H9 (cell line): ENCODE measurements around the gene MEN1. TPM values are rescaled to one million over a fixed set of nuclear protein-coding genes. Genes with fewer than 3 reads are reported as not detected.
A peak's percentile ranks its signal among the peaks of the same experiment; 100 is the strongest.

Experiments used
- DNase-seq: peaks from one replicate; pipeline ENCODE4 v3.0.0-alpha.2; 2017
- H2AFZ ChIP-seq: one replicate; pipeline ENCODE4 v1.6.1; 2013; ENCODE audit warnings: mild to moderate bottlenecking, low read length, control low read depth, moderate library complexity
- H2AK5ac ChIP-seq: 2 replicates; pipeline ENCODE4 v1.6.1; 2013; ENCODE audit warnings: low read length, control low read depth, mixed read lengths; ENCODE audit not compliant: insufficient read length
- H2BK120ac ChIP-seq: one replicate; pipeline ENCODE4 v1.6.1; 2013; ENCODE audit warnings: low read depth, mild to moderate bottlenecking, low read length, control low read depth, inconsistent platforms; ENCODE audit not compliant: poor library complexity, severe bottlenecking
- H2BK12ac ChIP-seq: 2 replicates; pipeline ENCODE4 v1.6.1; 2013; ENCODE audit warnings: low read length, control low read depth, mixed read lengths, low read depth; ENCODE audit not compliant: insufficient read length
- H2BK15ac ChIP-seq: 2 replicates; pipeline ENCODE4 v1.6.1; 2013; ENCODE audit warnings: low read depth, low read length, control low read depth
- H2BK20ac ChIP-seq: one replicate; pipeline ENCODE4 v1.6.1; 2013; ENCODE audit warnings: low read depth, mild to moderate bottlenecking, low read length, control low read depth, inconsistent platforms; ENCODE audit not compliant: poor library complexity, severe bottlenecking
- H2BK5ac ChIP-seq: 2 replicates; pipeline ENCODE4 v1.6.1; 2013; ENCODE audit warnings: low read length, control low read depth, mixed read lengths; ENCODE audit not compliant: insufficient read length
- H3K14ac ChIP-seq: 2 replicates; pipeline ENCODE4 v1.6.1; 2013; ENCODE audit warnings: low read length, control low read depth; ENCODE audit not compliant: insufficient read depth
- H3K18ac ChIP-seq: 2 replicates; pipeline ENCODE4 v1.6.1; 2013; ENCODE audit warnings: low read depth, mild to moderate bottlenecking, mixed read lengths, low read length, control low read depth; ENCODE audit not compliant: insufficient read length
- H3K23ac ChIP-seq: 2 replicates; pipeline ENCODE4 v1.6.1; 2013; ENCODE audit warnings: low read length, control low read depth, mixed read lengths, low read depth; ENCODE audit not compliant: insufficient read length
- H3K23me2 ChIP-seq: 2 replicates; pipeline ENCODE4 v1.6.1; 2013; ENCODE audit warnings: low read depth, mild to moderate bottlenecking, mixed read lengths, low read length, control low read depth; ENCODE audit not compliant: insufficient read length, poor library complexity, severe bottlenecking
- H3K27ac ChIP-seq: 2 replicates; pipeline ENCODE4 v1.5.1; 2013; ENCODE audit warnings: low read length, control low read depth, mixed read lengths, low read depth; ENCODE audit not compliant: insufficient read length
- H3K27me3 ChIP-seq: 2 replicates; pipeline ENCODE4 v1.6.1; 2013; ENCODE audit warnings: low read length, control low read depth, inconsistent platforms; ENCODE audit not compliant: insufficient read depth
- H3K4ac ChIP-seq: 2 replicates; pipeline ENCODE4 v1.6.1; 2013; ENCODE audit warnings: low read depth, mild to moderate bottlenecking, control low read depth, inconsistent platforms, low read length, moderate library complexity
- H3K4me1 ChIP-seq: 2 replicates; pipeline ENCODE4 v1.6.1; 2013; ENCODE audit warnings: low read length, control low read depth, inconsistent platforms; ENCODE audit not compliant: insufficient read depth
- H3K4me2 ChIP-seq: 2 replicates; pipeline ENCODE4 v1.6.1; 2013; ENCODE audit warnings: low read length, control low read depth, mixed read lengths; ENCODE audit not compliant: insufficient read length, insufficient read depth
- H3K56ac ChIP-seq: 2 replicates; pipeline ENCODE4 v1.6.1; 2013; ENCODE audit warnings: low read depth, mild to moderate bottlenecking, mixed read lengths, low read length, control low read depth; ENCODE audit not compliant: insufficient read length
- H3K79me1 ChIP-seq: 2 replicates; pipeline ENCODE4 v1.6.1; 2013; ENCODE audit warnings: low read depth, mild to moderate bottlenecking, moderate library complexity, low read length, control low read depth, inconsistent platforms; ENCODE audit not compliant: insufficient read depth, poor library complexity, severe bottlenecking
- H3K79me2 ChIP-seq: 2 replicates; pipeline ENCODE4 v1.6.1; 2013; ENCODE audit warnings: low read length, control low read depth, inconsistent platforms; ENCODE audit not compliant: insufficient read depth
- H3K9ac ChIP-seq: 2 replicates; pipeline ENCODE4 v1.6.1; 2013; ENCODE audit warnings: low read length, control low read depth, mixed read lengths; ENCODE audit not compliant: insufficient read length; ENCODE audit errors: extremely low read depth
- H3K9me3 ChIP-seq: one replicate; pipeline ENCODE4 v1.6.1; 2013; ENCODE audit warnings: low read depth, low read length, inconsistent platforms; ENCODE audit not compliant: control insufficient read depth
- H3T11ph ChIP-seq: one replicate; pipeline ENCODE4 v1.6.1; 2013; ENCODE audit warnings: mild to moderate bottlenecking, low read length, control low read depth, inconsistent platforms
- H4K20me1 ChIP-seq: one replicate; pipeline ENCODE4 v1.6.1; 2013; ENCODE audit not compliant: control insufficient read depth, insufficient read length, insufficient read depth
- H4K5ac ChIP-seq: 2 replicates; pipeline ENCODE4 v1.6.1; 2013; ENCODE audit warnings: low read depth, mild to moderate bottlenecking, mixed read lengths, low read length, control low read depth; ENCODE audit not compliant: insufficient read length
- H4K8ac ChIP-seq: replicated peaks from 2 replicates; pipeline ENCODE4 v1.6.1; 2013; ENCODE audit warnings: low read length, control low read depth, mixed read lengths, low read depth; ENCODE audit not compliant: insufficient read length
- H4K91ac ChIP-seq: 2 replicates; pipeline ENCODE4 v1.6.1; 2013; ENCODE audit warnings: low read depth, mild to moderate bottlenecking, moderate library complexity, mixed read lengths, low read length, control low read depth; ENCODE audit not compliant: insufficient read length
- H3K27ac Mint-ChIP-seq, 3 experiments: 2 replicates in 2 of 3; 3 replicates in 1 of 3; pipeline ENCODE4 v1.8.0; 2020 to 2021; ENCODE audit warnings: mixed read lengths in 3 of 3, mild to moderate bottlenecking in 1 of 3, moderate library complexity in 1 of 3
- H3K27me3 Mint-ChIP-seq: 2 replicates; pipeline ENCODE4 v1.8.0; 2021; ENCODE audit warnings: low read depth, mild to moderate bottlenecking, moderate library complexity, mixed read lengths
- H3K36me3 Mint-ChIP-seq, 3 experiments: 2 replicates in 2 of 3; 3 replicates in 1 of 3; pipeline ENCODE4 v1.8.0; 2020 to 2021; ENCODE audit warnings: low read depth in 3 of 3, mixed read lengths in 3 of 3; ENCODE audit not compliant: insufficient read depth in 1 of 3
- H3K4me1 Mint-ChIP-seq, 2 experiments: 2 replicates each; pipeline ENCODE4 v1.8.0; 2020; ENCODE audit warnings: mixed read lengths in 2 of 2
- H3K4me3 Mint-ChIP-seq, 2 experiments: 2 replicates in 1 of 2; 3 replicates in 1 of 2; pipeline ENCODE4 v1.8.0; 2020 to 2021; ENCODE audit warnings: mild to moderate bottlenecking in 2 of 2, mixed read lengths in 2 of 2, moderate library complexity in 1 of 2
- H3K9me3 Mint-ChIP-seq, 2 experiments: 2 replicates in 1 of 2; 3 replicates in 1 of 2; pipeline ENCODE4 v1.8.0; 2020; ENCODE audit warnings: mild to moderate bottlenecking in 2 of 2, mixed read lengths in 2 of 2, moderate library complexity in 1 of 2
- CTCF ChIP-seq: fragments of 200-600 bp; sonication (generic); conservative IDR thresholded peaks from 3 replicates; pipeline ENCODE4 v1.8.0; 2021; ENCODE audit warnings: antibody characterized with exemption, mild to moderate bottlenecking
- WGBS: extraction: QIAGEN DNeasy Blood & Tissue Kit; methylation state at CpG from one replicate; pipeline ENCODE4 v1.1.7; 2013; ENCODE audit warnings: missing lambda C conversion rate, low lambda C conversion rate, mixed read lengths; ENCODE audit not compliant: insufficient read length; ENCODE audit errors: extremely low coverage; 5-methylcytosine and 5-hydroxymethylcytosine counted together
- total RNA-seq: library from RNA; stranded (reverse); gene quantifications from 2 replicates; pipeline ENCODE4 v1.2.1, GENCODE V29; 2021

The MEN1 gene
- total RNA-seq, 1 experiment from 2014 or later, result 49.9 TPM

GRCh38 chr11:64800303-64801157 lies 9.8 kb downstream of the MEN1 start:
- no peak overlapping the region for H3K4me3 Mint-ChIP-seq
- H3K4me1 Mint-ChIP-seq, result peaks cover 11 to 14% of the 10 kb centered on the region in 2 experiments
- H3K79me1 ChIP-seq, result no peaks in the 10 kb centered on the region
- H3K4ac ChIP-seq, result no peak overlapping the region
- H3K36me3 Mint-ChIP-seq, result peaks cover under 1 to 22% (median 9%) of the 10 kb centered on the region in 3 experiments; a peak in 6 of 7 replicates
- WGBS, result no CpG with 5 or more reads among the region's 26 CpGs
- peaks cover 8% of the 10 kb centered on the region for H3K23me2 ChIP-seq
- H3K27ac Mint-ChIP-seq, result peak overlapping the region in 1 of 3 experiments; percentile 44; a peak in 2 of 7 replicates
- H3K56ac ChIP-seq, result no peak overlapping the region
- H3K23ac ChIP-seq, result no peak overlapping the region
- no peaks in the 10 kb centered on the region for H3K9me3 ChIP-seq
- no peaks in the 10 kb centered on the region for H3K27me3 ChIP-seq
- no peak overlapping the region for H3K14ac ChIP-seq
- TF ChIP-seq CTCF, result no peak
- no peak overlapping the region for H2BK12ac ChIP-seq
- H3T11ph ChIP-seq, result no peak overlapping the region
- no peak overlapping the region for H3K9ac ChIP-seq
- no peak overlapping the region for H4K91ac ChIP-seq
- no peak overlapping the region for H4K5ac ChIP-seq
- H3K27ac ChIP-seq, result no peak overlapping the region
- no peak overlapping the region for H2BK20ac ChIP-seq
- no peak overlapping the region for H2BK15ac ChIP-seq
- H3K4me2 ChIP-seq, result no peak overlapping the region
- no peak overlapping the region for H3K18ac ChIP-seq
- H2AFZ ChIP-seq, result no peak overlapping the region
- H2BK120ac ChIP-seq, result no peak overlapping the region
- no peaks in the 10 kb centered on the region for H3K4me1 ChIP-seq
- no peaks in the 10 kb centered on the region for H4K20me1 ChIP-seq
- DNase-seq, result peak; percentile 18
- H3K79me2 ChIP-seq, result no peaks in the 10 kb centered on the region
- no peak overlapping the region for H2BK5ac ChIP-seq
- no peak overlapping the region for H4K8ac ChIP-seq
- H3K9me3 Mint-ChIP-seq, result no peaks in the 10 kb centered on the region
- H3K27me3 Mint-ChIP-seq, result no peaks in the 10 kb centered on the region
- H2AK5ac ChIP-seq, result no peak overlapping the region
